HEK293T (cell line): ENCODE measurements around the gene THSD4.
A peak's percentile ranks its signal among the peaks of the same experiment; 100 is the strongest.

Experiments
- ELF4 ChIP-seq: fragments of 450-650 bp; IDR thresholded peaks from 2 replicates; pipeline ENCODE4 v1.6.1; 2017; ENCODE audit warnings: antibody characterized with exemption
- FOXK2 ChIP-seq: fragments of 450-650 bp; IDR thresholded peaks from 2 replicates; pipeline ENCODE4 v1.6.1; 2016; ENCODE audit warnings: mild to moderate bottlenecking
- HDGF ChIP-seq: fragments of 450-650 bp; IDR thresholded peaks from 2 replicates; pipeline ENCODE4 v1.6.1; 2017; ENCODE audit warnings: antibody characterized with exemption, borderline replicate concordance
- LEF1 ChIP-seq: fragments of 450-650 bp; IDR thresholded peaks from 2 replicates; pipeline ENCODE4 v1.6.1; 2017; ENCODE audit warnings: mild to moderate bottlenecking, borderline replicate concordance
- NFRKB ChIP-seq: fragments of 450-650 bp; IDR thresholded peaks from 2 replicates; pipeline ENCODE4 v1.6.1; 2016; ENCODE audit warnings: mild to moderate bottlenecking, moderate library complexity
- SP1 ChIP-seq: fragments of 450-650 bp; IDR thresholded peaks from 2 replicates; pipeline ENCODE4 v1.6.1; 2017
- SUZ12 ChIP-seq: fragments of 450-650 bp; IDR thresholded peaks from 2 replicates; pipeline ENCODE4 v1.6.1; 2016; ENCODE audit warnings: mild to moderate bottlenecking
- TARDBP ChIP-seq: fragments of 450-650 bp; IDR thresholded peaks from 2 replicates; pipeline ENCODE4 v1.6.1; 2016
- ZNF384 ChIP-seq: fragments of 450-650 bp; IDR thresholded peaks from 2 replicates; pipeline ENCODE4 v1.6.1; 2016
- TF ChIP-seq, protein P1 (sequence below): fragments of 450-650 bp; IDR thresholded peaks from 2 replicates; pipeline ENCODE4 v1.6.1; 2016

DNA sequence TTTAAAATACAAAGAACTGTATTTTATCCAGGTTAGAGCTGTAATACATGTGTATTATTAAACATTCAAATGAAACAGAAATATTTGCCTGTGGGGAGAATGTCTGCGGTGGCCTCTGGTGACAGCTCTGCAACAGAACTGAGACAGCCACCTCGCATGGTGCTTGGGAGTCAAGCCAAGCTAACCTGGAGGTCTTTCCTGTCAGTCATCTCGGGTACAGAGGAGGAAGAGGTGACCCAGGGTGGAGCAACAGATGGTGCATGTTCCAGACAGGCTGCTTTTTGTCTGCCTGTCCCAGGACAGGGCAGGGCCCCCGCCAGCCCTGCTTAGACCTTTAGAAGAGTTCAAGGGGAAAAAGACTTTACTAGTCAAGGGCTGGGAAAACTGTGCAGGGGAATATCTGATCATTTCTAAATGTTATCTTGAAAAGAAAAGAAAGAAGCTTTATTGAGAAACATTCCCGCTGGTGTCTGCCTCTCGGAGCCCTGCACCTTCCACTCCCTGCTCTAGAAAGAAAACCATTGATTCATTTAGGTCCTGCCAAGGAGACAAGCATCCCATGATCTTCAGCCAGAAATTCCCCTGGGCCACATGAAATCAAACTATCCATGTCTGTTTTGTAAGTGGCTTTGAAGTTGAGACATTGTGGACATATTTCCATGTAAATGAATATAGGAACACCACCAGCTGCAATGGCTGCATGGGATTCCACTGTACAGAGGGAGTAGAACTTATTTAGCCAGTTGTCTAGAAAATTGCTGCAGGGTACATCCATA lies 689.6 kb downstream of the THSD4 start:
- TF ChIP-seq FOXK2 (no peak), ZNF384 (no peak), SUZ12 (no peak), HDGF (no peak), TARDBP (no peak), LEF1 (no peak), NFRKB (no peak), ELF4 (no peak), SP1 (no peak)
- TF ChIP-seq, protein P1, sequence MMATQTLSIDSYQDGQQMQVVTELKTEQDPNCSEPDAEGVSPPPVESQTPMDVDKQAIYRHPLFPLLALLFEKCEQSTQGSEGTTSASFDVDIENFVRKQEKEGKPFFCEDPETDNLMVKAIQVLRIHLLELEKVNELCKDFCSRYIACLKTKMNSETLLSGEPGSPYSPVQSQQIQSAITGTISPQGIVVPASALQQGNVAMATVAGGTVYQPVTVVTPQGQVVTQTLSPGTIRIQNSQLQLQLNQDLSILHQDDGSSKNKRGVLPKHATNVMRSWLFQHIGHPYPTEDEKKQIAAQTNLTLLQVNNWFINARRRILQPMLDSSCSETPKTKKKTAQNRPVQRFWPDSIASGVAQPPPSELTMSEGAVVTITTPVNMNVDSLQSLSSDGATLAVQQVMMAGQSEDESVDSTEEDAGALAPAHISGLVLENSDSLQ: 0 out of 2 replicates have a peak, but pooled peaks have one; percentile 12
